ENCODE data around the gene SLAMF7.

DNA sequence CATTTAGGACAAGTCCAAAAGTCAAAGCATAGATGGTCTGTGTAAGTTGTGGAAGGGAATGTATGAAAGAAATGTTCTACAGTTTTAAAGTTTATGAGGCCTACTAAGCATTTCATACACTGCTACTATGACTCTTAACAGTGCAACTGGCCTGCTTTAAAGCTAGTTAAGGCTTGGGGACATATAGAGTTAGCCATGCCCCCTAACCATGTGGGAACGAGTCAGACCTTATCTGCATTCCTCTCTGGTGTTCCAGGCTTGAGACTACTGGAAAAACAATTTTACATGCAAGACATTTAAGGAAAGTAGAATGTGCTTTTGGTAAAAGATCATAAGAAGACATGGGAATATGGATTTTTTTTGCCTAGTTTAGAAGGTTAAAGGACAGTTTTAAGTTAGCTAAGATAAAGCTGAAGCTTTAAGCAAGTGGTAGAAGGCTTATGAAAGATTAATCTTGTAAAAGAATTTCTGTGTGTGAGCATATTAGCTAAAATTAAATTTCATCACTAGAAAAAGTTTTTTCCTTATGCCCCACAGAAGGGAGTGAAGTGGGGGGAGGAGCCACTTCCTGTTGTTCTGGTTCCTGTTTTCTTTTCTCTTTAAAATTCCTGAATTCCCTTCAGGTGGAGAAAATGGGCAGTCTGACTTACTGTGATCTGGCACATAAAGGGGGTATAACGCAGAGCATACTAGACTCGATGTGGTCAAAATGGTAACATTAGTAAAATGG, 18.5 kb upstream of the SLAMF7 start:
- TF ChIP-seq POLR2A (IDR thresholded peaks at IDR 0.05) = no peak
- TF ChIP-seq, protein P1, sequence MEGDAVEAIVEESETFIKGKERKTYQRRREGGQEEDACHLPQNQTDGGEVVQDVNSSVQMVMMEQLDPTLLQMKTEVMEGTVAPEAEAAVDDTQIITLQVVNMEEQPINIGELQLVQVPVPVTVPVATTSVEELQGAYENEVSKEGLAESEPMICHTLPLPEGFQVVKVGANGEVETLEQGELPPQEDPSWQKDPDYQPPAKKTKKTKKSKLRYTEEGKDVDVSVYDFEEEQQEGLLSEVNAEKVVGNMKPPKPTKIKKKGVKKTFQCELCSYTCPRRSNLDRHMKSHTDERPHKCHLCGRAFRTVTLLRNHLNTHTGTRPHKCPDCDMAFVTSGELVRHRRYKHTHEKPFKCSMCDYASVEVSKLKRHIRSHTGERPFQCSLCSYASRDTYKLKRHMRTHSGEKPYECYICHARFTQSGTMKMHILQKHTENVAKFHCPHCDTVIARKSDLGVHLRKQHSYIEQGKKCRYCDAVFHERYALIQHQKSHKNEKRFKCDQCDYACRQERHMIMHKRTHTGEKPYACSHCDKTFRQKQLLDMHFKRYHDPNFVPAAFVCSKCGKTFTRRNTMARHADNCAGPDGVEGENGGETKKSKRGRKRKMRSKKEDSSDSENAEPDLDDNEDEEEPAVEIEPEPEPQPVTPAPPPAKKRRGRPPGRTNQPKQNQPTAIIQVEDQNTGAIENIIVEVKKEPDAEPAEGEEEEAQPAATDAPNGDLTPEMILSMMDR (IDR thresholded peaks at IDR 0.05) = no peak

Data from Peyer's patch (tissue), 4 donors.